Measurements from ENCODE around the gene ASB5.
A peak's percentile ranks its signal among the peaks of the same experiment; 100 is the strongest.
"Not testable (repeated sequence)": the region's sequence is repeated elsewhere in the genome, so short reads cannot be mapped to it uniquely, and the experiment has no call there.

Gene ASB5

GRCh38 chr4:176268963-176269362, at the start of gene ASB5:
Gene ASB5 (minus strand): TSS chr4:176269222. CDS start chr4:176269108, 114 bp downstream.
- no peak for DNase-seq

- DNase-seq: peak; percentile 28
Observed at GRCh38 chr4:176313596-176314336, 44.7 kb upstream of the ASB5 start.

- DNase-seq: no peak
Observed at GRCh38 chr4:176309772-176310171, 40.8 kb upstream of the ASB5 start.

GRCh38 chr4:176309046-176309445, 40.0 kb upstream of the ASB5 start:
- no peak for DNase-seq

- no peak for DNase-seq
Observed at GRCh38 chr4:176308441-176308840, 39.4 kb upstream of the ASB5 start.

GRCh38 chr4:176307666-176307930, 38.6 kb upstream of the ASB5 start:
- DNase-seq: no peak

- no peak for DNase-seq
Observed at GRCh38 chr4:176306837-176307665, 38.0 kb upstream of the ASB5 start.

GRCh38 chr4:176303938-176304337, 34.9 kb upstream of the ASB5 start:
- DNase-seq: no peak

- DNase-seq: no peak
Observed at GRCh38 chr4:176302283-176303275, 33.6 kb upstream of the ASB5 start.

- DNase-seq: no peak
Observed at GRCh38 chr4:176300565-176300964, 31.5 kb upstream of the ASB5 start.

- no peak for DNase-seq
Observed at GRCh38 chr4:176300036-176300435, 31.0 kb upstream of the ASB5 start.

GRCh38 chr4:176298664-176299063, 29.6 kb upstream of the ASB5 start:
- no peak for DNase-seq

GRCh38 chr4:176295907-176296306, 26.9 kb upstream of the ASB5 start:
- DNase-seq: not testable (repeated sequence)

GRCh38 chr4:176293660-176294059, 24.6 kb upstream of the ASB5 start:
- DNase-seq: no peak

- no peak for DNase-seq
Observed at GRCh38 chr4:176292920-176293319, 23.9 kb upstream of the ASB5 start.

GRCh38 chr4:176291748-176292147, 22.7 kb upstream of the ASB5 start:
- no peak for DNase-seq

- DNase-seq: no peak
Observed at GRCh38 chr4:176290520-176290919, 21.5 kb upstream of the ASB5 start.

GRCh38 chr4:176289561-176289960, 20.5 kb upstream of the ASB5 start:
- no peak for DNase-seq

GRCh38 chr4:176288020-176288419, 19.0 kb upstream of the ASB5 start:
- DNase-seq: no peak

- DNase-seq: no peak
Observed at GRCh38 chr4:176287546-176287945, 18.5 kb upstream of the ASB5 start.

GRCh38 chr4:176286728-176287127, 17.7 kb upstream of the ASB5 start:
- DNase-seq: no peak

GRCh38 chr4:176279560-176279959, 10.5 kb upstream of the ASB5 start:
- not testable (repeated sequence) for DNase-seq

Measured in retina (tissue), 1 donor.